AG09309 (cell line): ENCODE data around the gene PPIL1.

Experiments
- DNase-seq: peaks from one replicate; pipeline ENCODE4 v3.0.0-alpha.2; 2010; ENCODE audit warnings: low read depth
- H3K4me3 ChIP-seq: 2 replicates; pipeline ENCODE4 v1.5.1; 2011; ENCODE audit warnings: mild to moderate bottlenecking, low read depth, low read length, moderate library complexity; ENCODE audit not compliant: control insufficient read depth
- TF ChIP-seq, protein P1 (sequence below): IDR thresholded peaks from 2 replicates; pipeline ENCODE4 v1.5.1; 2011; ENCODE audit warnings: mild to moderate bottlenecking, low read depth, low read length, inconsistent platforms; ENCODE audit not compliant: insufficient read depth, control insufficient read depth; ENCODE audit errors: missing control alignments

PPIL1 gene

DNA sequence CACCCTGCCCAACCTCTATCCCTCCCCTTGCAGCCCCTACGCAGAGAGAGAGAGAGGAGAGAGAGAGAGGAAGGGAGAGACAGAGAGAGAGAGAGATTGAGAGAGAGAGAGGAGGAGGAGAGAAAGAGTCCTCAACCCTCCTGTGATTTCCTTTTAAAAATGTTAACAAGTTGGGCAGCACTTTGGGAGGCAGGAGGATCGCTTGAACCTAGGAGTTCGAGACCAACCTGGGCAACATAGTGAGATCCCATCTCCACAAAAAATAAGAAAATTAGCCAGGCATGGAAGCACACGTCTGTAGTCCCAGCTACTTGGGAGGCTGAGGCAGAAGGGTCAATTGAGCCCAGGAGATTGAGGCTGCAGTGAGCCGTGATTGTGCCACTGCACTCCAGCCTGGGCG lies 65.4 kb downstream of the PPIL1 start:
- H3K4me3 ChIP-seq: no peak overlapping the region
- TF ChIP-seq, protein P1, sequence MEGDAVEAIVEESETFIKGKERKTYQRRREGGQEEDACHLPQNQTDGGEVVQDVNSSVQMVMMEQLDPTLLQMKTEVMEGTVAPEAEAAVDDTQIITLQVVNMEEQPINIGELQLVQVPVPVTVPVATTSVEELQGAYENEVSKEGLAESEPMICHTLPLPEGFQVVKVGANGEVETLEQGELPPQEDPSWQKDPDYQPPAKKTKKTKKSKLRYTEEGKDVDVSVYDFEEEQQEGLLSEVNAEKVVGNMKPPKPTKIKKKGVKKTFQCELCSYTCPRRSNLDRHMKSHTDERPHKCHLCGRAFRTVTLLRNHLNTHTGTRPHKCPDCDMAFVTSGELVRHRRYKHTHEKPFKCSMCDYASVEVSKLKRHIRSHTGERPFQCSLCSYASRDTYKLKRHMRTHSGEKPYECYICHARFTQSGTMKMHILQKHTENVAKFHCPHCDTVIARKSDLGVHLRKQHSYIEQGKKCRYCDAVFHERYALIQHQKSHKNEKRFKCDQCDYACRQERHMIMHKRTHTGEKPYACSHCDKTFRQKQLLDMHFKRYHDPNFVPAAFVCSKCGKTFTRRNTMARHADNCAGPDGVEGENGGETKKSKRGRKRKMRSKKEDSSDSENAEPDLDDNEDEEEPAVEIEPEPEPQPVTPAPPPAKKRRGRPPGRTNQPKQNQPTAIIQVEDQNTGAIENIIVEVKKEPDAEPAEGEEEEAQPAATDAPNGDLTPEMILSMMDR: no peak
- no peak for DNase-seq

DNA sequence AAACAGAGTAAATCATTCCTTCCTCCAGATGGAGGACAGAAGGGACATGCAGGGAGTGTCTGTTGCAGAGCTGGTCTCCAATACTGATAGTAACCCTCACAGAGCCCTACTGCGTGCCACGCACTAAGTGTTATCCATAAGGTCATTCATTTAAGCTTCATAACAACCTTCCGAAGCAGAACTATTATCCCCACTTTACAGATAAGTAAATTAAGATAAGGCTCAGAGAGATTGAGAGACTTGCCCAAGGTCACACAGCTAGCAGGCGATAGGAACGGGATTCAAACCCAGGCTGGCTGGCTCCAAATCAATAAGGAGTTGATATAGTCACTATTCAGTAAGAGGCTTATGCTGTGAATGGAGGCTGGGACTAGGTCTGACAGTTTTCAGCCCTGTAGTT lies 66.0 kb downstream of the PPIL1 start:
- no peak for DNase-seq
- TF ChIP-seq, protein P1: no peak
- H3K4me3 ChIP-seq: no peak overlapping the region

DNA sequence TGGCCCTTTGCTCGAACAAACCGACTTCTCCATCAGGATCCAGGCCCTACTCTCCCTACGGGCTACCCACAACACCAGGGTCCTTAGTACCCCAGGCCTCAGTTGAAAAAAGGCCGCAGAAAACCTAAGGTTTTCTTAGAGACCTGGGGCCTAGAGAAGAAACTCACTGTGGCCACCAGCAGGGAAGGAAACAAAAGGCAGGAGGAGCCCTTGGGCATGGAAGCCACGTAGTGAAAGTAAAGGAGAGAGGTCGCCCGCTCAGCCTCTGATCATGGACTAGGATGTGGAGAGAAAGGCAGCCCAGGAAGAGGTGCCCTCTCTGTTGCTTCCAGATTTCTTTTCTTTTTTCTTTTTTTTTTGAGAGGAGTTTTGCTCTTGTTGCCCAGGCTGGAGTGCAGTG lies 66.9 kb downstream of the PPIL1 start:
- DNase-seq: no peak
- TF ChIP-seq, protein P1: no peak
- H3K4me3 ChIP-seq: no peak overlapping the region

DNA sequence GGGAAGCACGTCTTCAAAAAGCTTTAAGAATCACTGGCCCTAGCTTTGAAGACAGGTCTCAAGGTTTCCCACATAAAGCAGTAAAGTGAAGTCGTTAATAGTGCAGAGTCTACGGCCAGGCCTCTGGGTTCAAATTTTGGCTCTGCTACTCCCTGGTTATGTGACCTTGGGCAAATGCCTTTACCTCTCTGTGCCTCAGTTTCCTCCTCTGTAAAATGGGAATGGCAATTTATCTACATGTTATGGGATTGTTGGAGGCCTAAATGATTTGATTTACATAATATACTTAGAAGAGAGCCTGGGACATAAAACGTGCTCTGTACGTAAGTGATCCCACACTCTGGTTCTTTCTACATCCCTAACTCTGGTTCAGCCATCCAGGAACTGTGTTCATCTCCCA lies 67.5 kb downstream of the PPIL1 start:
- H3K4me3 ChIP-seq: no peak overlapping the region
- TF ChIP-seq, protein P1: no peak
- DNase-seq: no peak

DNA sequence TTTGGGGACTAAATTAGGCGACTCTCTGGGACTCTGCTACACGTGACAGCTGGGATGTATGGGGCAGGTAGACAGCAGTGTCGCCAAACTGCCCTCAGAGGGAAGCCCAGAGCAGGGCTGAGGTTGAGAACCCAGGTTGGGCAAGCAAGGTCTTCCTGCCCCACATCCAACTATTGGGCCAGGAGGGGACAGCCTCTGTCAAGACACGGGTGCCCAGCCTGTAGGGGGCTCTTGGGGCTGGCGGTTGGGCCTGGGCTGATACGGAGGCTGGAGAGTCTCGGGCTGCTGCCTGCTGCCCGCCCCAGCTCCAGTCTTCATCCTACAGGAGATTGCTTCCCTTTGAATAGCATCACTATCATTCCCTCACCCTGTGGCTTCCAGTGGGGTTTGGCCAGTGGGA lies 68.7 kb downstream of the PPIL1 start:
- no peak overlapping the region for H3K4me3 ChIP-seq
- TF ChIP-seq, protein P1: no peak
- no peak for DNase-seq

DNA sequence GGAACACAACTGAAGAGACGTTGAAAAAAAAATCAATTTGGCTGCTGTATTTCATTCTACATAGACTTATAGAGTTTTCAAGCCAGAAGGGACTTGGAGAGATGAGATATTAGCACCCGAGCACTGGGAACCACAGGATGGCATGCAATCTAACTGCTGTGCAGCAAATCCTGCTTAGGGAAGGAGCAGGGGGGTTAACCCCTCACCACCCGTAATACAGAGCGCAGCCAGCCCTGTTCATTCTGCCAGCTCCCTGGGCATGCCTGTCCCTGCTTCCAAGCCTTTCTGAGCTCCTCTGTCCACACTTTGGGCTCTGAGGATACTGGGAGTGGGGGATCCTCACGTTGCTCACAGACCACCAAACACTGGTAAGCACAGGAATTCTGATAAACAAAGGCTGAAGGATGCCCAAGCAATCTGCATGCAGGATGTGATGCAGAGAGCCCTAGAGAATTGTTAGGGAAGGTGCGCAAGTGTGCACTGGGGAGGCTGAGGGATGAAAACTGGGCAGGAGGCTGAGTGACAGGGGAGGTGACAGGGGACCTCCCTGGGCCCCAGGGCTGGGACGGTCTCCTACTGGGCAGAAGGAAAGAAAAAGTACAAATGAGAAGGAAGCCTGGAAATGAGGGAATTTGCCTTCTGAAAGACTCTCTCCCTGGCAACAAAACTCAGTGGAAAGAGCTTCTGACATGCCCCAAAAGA lies 69.4 kb downstream of the PPIL1 start:
- H3K4me3 ChIP-seq: no peak overlapping the region
- TF ChIP-seq, protein P1: no peak
- DNase-seq: no peak
